H1 (cell line): Measurements from ENCODE around the gene ITGA3.

Experiments used
- CEBPB ChIP-seq: IDR thresholded peaks from 2 replicates; pipeline ENCODE4 v1.6.1; 2012; ENCODE audit warnings: low read depth, low read length
- CTCF ChIP-seq, 3 experiments: IDR thresholded peaks; 1 replicate in 2 of 3; 2 replicates in 1 of 3; pipeline versions ENCODE4 v1.5.1 to v1.6.1; 2011; ENCODE audit warnings: low read length in 3 of 3, mild to moderate bottlenecking in 3 of 3, inconsistent platforms in 2 of 3, low read depth in 1 of 3, moderate library complexity in 1 of 3; ENCODE audit not compliant: insufficient read depth in 1 of 3; ENCODE audit errors: control extremely low read depth in 1 of 3
- EZH2 ChIP-seq: fragments of 200-600 bp; sonication (generic); IDR thresholded peaks from 2 replicates; pipeline ENCODE4 v1.7.1; 2012; ENCODE audit warnings: low read depth, mild to moderate bottlenecking, moderate library complexity, low read length, inconsistent platforms; ENCODE audit not compliant: severe bottlenecking
- HDAC6 ChIP-seq: IDR thresholded peaks from one replicate; pipeline ENCODE4 v1.7.1; 2012; ENCODE audit warnings: low read depth, mild to moderate bottlenecking, inconsistent platforms, low read length, moderate library complexity
- POLR2A ChIP-seq, 2 experiments: IDR thresholded peaks; 1 replicate in 1 of 2; 2 replicates in 1 of 2; pipeline ENCODE4 v1.6.1; 2011; ENCODE audit warnings: low read depth in 2 of 2, low read length in 2 of 2, mild to moderate bottlenecking in 2 of 2; ENCODE audit errors: control extremely low read depth in 1 of 2
- POLR2AphosphoS5 ChIP-seq: IDR thresholded peaks from 2 replicates; pipeline ENCODE4 v1.6.1; 2011; ENCODE audit warnings: low read depth, low read length
- RXRA ChIP-seq: IDR thresholded peaks from 2 replicates; pipeline ENCODE4 v1.6.1; 2011; ENCODE audit warnings: low read depth, mild to moderate bottlenecking, low read length, moderate library complexity; ENCODE audit not compliant: insufficient read depth
- TAF1 ChIP-seq: IDR thresholded peaks from 2 replicates; pipeline ENCODE4 v1.6.1; 2011; ENCODE audit warnings: mild to moderate bottlenecking, low read depth, low read length
- TCF12 ChIP-seq: IDR thresholded peaks from 2 replicates; pipeline ENCODE4 v1.6.1; 2011; ENCODE audit warnings: low read depth, mild to moderate bottlenecking, low read length

DNA sequence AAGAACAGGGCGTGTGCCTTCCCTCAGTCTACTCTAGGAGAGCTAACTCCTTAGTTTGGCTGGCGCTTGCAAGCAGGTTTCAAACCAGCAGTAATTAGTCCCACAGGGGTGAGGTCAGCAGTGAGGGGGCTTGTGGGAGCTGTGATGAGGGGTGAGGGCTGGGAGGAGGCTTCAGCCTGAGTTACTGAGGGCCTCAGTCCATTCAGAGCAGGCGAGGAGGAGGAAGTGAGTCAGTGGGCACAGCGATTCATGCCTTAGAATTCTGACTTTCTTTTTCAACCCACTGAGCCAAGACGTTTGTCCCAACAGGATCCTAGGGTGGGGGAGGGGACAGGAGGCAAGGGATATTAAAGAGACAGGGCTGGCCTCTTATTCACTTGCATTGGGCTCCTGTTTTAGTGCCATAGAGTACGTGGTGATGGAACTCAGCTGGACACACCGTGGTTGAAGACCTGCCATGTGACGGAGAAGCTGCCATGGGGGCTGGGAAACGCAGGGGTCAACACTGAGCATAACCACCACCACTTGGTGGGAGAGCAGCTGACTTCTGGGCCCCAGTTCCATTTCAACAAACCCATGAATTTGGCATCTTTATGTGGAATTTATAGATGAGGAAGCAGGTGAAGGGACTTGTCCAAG, 8.3 kb upstream of the ITGA3 start:
- TF ChIP-seq RXRA (no peak), TCF12 (no peak), CTCF (IDR thresholded peaks at IDR 0.05; ENCODE audit: control extremely low read depth in 1 of 3, insufficient read depth in 1 of 3, low read depth in 1 of 3, low read length in 3 of 3) (no peak), CEBPB (no peak), EZH2 (no peak), HDAC6 (no peak), TAF1 (no peak), POLR2A (IDR thresholded peaks at IDR 0.05; ENCODE audit: control extremely low read depth in 1 of 2, low read depth in 2 of 2, low read length in 2 of 2) (no peak), POLR2AphosphoS5 (no peak)
